DND-41 (cell line): Measurements from ENCODE around the gene NPC1L1.

Experiments used
- ATAC-seq: fragments of 200-7000 bp; cut with Tn5 transposase; 3 replicates; pipeline ENCODE4 v1.9.1; 2021; ENCODE audit warnings: low read depth; ENCODE audit not compliant: insufficient read depth
- DNase-seq: peaks from one replicate; pipeline ENCODE4 v3.0.0-alpha.2; 2020
- H2AFZ ChIP-seq: 2 replicates; pipeline ENCODE4 v1.6.0; 2012; ENCODE audit warnings: low read depth, low read length
- H3K27ac ChIP-seq: 2 replicates; pipeline ENCODE4 v1.5.1; 2012; ENCODE audit warnings: low read length, inconsistent platforms
- H3K27me3 ChIP-seq: fragments of 200-600 bp; sonication (generic); 2 replicates; pipeline ENCODE4 v1.6.0; 2012; ENCODE audit warnings: low read length, mild to moderate bottlenecking, inconsistent platforms; ENCODE audit not compliant: insufficient read depth, poor library complexity
- H3K36me3 ChIP-seq: 2 replicates; pipeline ENCODE4 v1.5.1; 2012; ENCODE audit warnings: low read length, inconsistent platforms; ENCODE audit not compliant: insufficient read depth
- H3K4me1 ChIP-seq: 2 replicates; pipeline ENCODE4 v1.5.1; 2012; ENCODE audit warnings: mild to moderate bottlenecking, low read length; ENCODE audit not compliant: insufficient read depth
- H3K4me2 ChIP-seq: 2 replicates; pipeline ENCODE4 v1.6.0; 2012; ENCODE audit warnings: mild to moderate bottlenecking, moderate library complexity, low read length, inconsistent platforms; ENCODE audit not compliant: insufficient read depth
- H3K4me3 ChIP-seq, 2 experiments: fragments of 200-600 bp in 1 of 2; shearing (Covaris generic) in 1 of 2; 2 replicates each; pipeline ENCODE4 v1.5.1; 2012 to 2016; ENCODE audit warnings: inconsistent platforms in 2 of 2, low read length in 2 of 2, mild to moderate bottlenecking in 2 of 2, low read depth in 1 of 2, moderate library complexity in 1 of 2
- H3K79me2 ChIP-seq: 2 replicates; pipeline ENCODE4 v1.6.0; 2012; ENCODE audit warnings: low read length, inconsistent platforms; ENCODE audit not compliant: insufficient read depth
- H3K9ac ChIP-seq: 2 replicates; pipeline ENCODE4 v1.6.0; 2012; ENCODE audit warnings: low read depth, mild to moderate bottlenecking, inconsistent platforms, low read length, moderate library complexity
- H3K9me3 ChIP-seq: 2 replicates; pipeline ENCODE4 v1.5.1; 2012; ENCODE audit warnings: low read length, moderate library complexity, mild to moderate bottlenecking, inconsistent platforms; ENCODE audit not compliant: insufficient read depth, severe bottlenecking
- H4K20me1 ChIP-seq: 2 replicates; pipeline ENCODE4 v1.6.0; 2012; ENCODE audit warnings: low read length; ENCODE audit not compliant: insufficient read depth
- CTCF ChIP-seq: IDR thresholded peaks from 2 replicates; pipeline ENCODE4 v1.5.1; 2012; ENCODE audit warnings: borderline replicate concordance, low read length, moderate library complexity, mild to moderate bottlenecking; ENCODE audit not compliant: poor library complexity, severe bottlenecking; ENCODE audit errors: extremely low read depth
- EZH2 ChIP-seq: IDR thresholded peaks from 3 replicates; pipeline ENCODE4 v1.6.1; 2012; ENCODE audit warnings: borderline replicate concordance, low read depth, mild to moderate bottlenecking, moderate library complexity, low read length, inconsistent platforms; ENCODE audit not compliant: severe bottlenecking

NPC1L1 gene

GRCh38 chr7:44490351-44491200, 50.6 kb downstream of the NPC1L1 start, which contains the start of gene NUDCD3:
Gene NUDCD3, minus strand, starts transcription at chr7:44490658. Its CDS starts 58 bp downstream, at chr7:44490600.
- Histone ChIP-seq H3K4me2 (peak within 1 kb of the TSS; percentile 92), H4K20me1 (no peaks in the 10 kb centered on the region), H3K4me3 (peak within 1 kb of the TSS; percentile 73 to 79), H3K9me3 (no peaks in the 10 kb centered on the region), H3K27me3 (no peaks in the 10 kb centered on the region), H3K9ac (peak within 1 kb of the TSS; percentile 89), H2AFZ (peak within 1 kb of the TSS; percentile 95), H3K4me1 (peaks cover 27% of the 10 kb centered on the region), H3K79me2 (peaks cover 41% of the 10 kb centered on the region), H3K27ac (peak within 1 kb of the TSS; percentile 89), H3K36me3 (peaks cover 5% of the 10 kb centered on the region)
- DNase-seq: peak; percentile 87
- peak; percentile 79 for ATAC-seq
- TF ChIP-seq CTCF (peak; percentile 41), EZH2 (no peak)

- Histone ChIP-seq H3K27ac (peak overlapping the region; percentile 89), H3K79me2 (peaks cover 45% of the 10 kb centered on the region), H3K4me1 (peaks cover 27% of the 10 kb centered on the region), H4K20me1 (no peaks in the 10 kb centered on the region), H3K4me2 (peak overlapping the region; percentile 92), H3K9ac (peak overlapping the region; percentile 89), H2AFZ (peak overlapping the region; percentile 95), H3K9me3 (no peaks in the 10 kb centered on the region), H3K27me3 (no peaks in the 10 kb centered on the region), H3K4me3 (peak overlapping the region; percentile 73 to 79), H3K36me3 (peaks cover 11% of the 10 kb centered on the region)
- DNase-seq (no peak), ATAC-seq (peak; percentile 54; the same call in 2 of the 3 replicates)
- TF ChIP-seq CTCF (no peak), EZH2 (no peak)
Measured at GRCh38 chr7:44489955-44490350, 51.2 kb downstream of the NPC1L1 start.

GRCh38 chr7:44488955-44489354, 52.2 kb downstream of the NPC1L1 start:
- Histone ChIP-seq H3K4me1 (peaks cover 27% of the 10 kb centered on the region), H2AFZ (no peak overlapping the region), H3K27me3 (no peaks in the 10 kb centered on the region), H3K9me3 (peaks cover 7% of the 10 kb centered on the region), H4K20me1 (no peaks in the 10 kb centered on the region), H3K79me2 (peaks cover 54% of the 10 kb centered on the region), H3K4me3 (peak overlapping the region; percentile 73 to 79; a peak in 3 of 4 replicates), H3K27ac (no peak overlapping the region), H3K9ac (peak overlapping the region; percentile 89; the same call in 1 of the 2 replicates), H3K36me3 (peaks cover 21% of the 10 kb centered on the region), H3K4me2 (peak overlapping the region; percentile 92)
- ATAC-seq: no peak
- TF ChIP-seq CTCF: no peak
- no peak for TF ChIP-seq EZH2
- DNase-seq: no peak
